Natural killer cell (primary cell): ENCODE measurements around the gene S100A2. TPM values are rescaled to one million over a fixed set of nuclear protein-coding genes. Genes with fewer than 3 reads are reported as not detected.
"Not testable (repeated sequence)": the region's sequence is repeated elsewhere in the genome, so short reads cannot be mapped to it uniquely, and the experiment has no call there.

ENCODE experiments used
- ATAC-seq, 3 donors: fragments of 150-1000 bp in 2 of 3; fragments of 200-7000 bp in 1 of 3; cut with Tn5 transposase; 1 replicate in 1 of 3; 2 replicates in 2 of 3; pipeline ENCODE4 v1.10.0; 2021; ENCODE audit warnings: mild to moderate bottlenecking in 2 of 3, moderate library complexity in 2 of 3
- DNase-seq, 2 donors: peaks; one replicate each; pipeline versions ENCODE4 v3.0.0 to v3.0.0-alpha.2; 2013 to 2021; ENCODE audit warnings: mixed read lengths in 1 of 2
- H3K27ac ChIP-seq: one replicate; pipeline ENCODE4 v1.5.1; 2013; ENCODE audit warnings: mild to moderate bottlenecking, low read length
- H3K27me3 ChIP-seq: one replicate; pipeline ENCODE4 v1.6.1; 2013; ENCODE audit warnings: low read length; ENCODE audit not compliant: control insufficient read depth, insufficient read depth
- H3K36me3 ChIP-seq: one replicate; pipeline ENCODE4 v1.6.1; 2013; ENCODE audit warnings: low read length; ENCODE audit not compliant: control insufficient read depth, insufficient read depth
- H3K4me1 ChIP-seq: one replicate; pipeline ENCODE4 v1.6.1; 2013; ENCODE audit warnings: low read length; ENCODE audit not compliant: control insufficient read depth, insufficient read depth
- H3K4me3 ChIP-seq: one replicate; pipeline ENCODE4 v1.5.1; 2013; ENCODE audit warnings: low read length
- H3K9me3 ChIP-seq: one replicate; pipeline ENCODE4 v1.6.1; 2013; ENCODE audit warnings: low read length; ENCODE audit not compliant: control insufficient read depth, insufficient read depth
- H3K27ac Mint-ChIP-seq, 2 donors: one replicate each; pipeline ENCODE4 v1.8.0; 2022; ENCODE audit warnings: mild to moderate bottlenecking in 2 of 2, mixed read lengths in 2 of 2, moderate library complexity in 1 of 2
- H3K27me3 Mint-ChIP-seq, 2 donors: one replicate each; pipeline ENCODE4 v1.8.0; 2022; ENCODE audit warnings: low read depth in 2 of 2, mixed read lengths in 2 of 2
- H3K36me3 Mint-ChIP-seq: one replicate; pipeline ENCODE4 v1.8.0; 2022; ENCODE audit warnings: mixed read lengths
- H3K4me1 Mint-ChIP-seq, 2 donors: one replicate each; pipeline ENCODE4 v1.8.0; 2022; ENCODE audit warnings: mixed read lengths in 2 of 2
- H3K4me3 Mint-ChIP-seq: one replicate; pipeline ENCODE4 v1.8.0; 2022; ENCODE audit warnings: mild to moderate bottlenecking, moderate library complexity, mixed read lengths
- H3K9me3 Mint-ChIP-seq, 2 donors: one replicate each; pipeline ENCODE4 v1.8.0; 2022; ENCODE audit warnings: mixed read lengths in 2 of 2
- WGBS: methylation state at CpG from one replicate; pipeline ENCODE4 v1.1.7; 2013; ENCODE audit warnings: missing lambda C conversion rate; ENCODE audit not compliant: insufficient coverage; 5-methylcytosine and 5-hydroxymethylcytosine counted together
- intact Hi-C: fragments of 100-400 bp; cut with micrococcal nuclease; formaldehyde crosslinking; loops from one replicate; pipeline ENCODE4 v1.14.2; 2022
- total RNA-seq, 4 donors: library from RNA; stranded (reverse); fragments of 120-200 nt in 1 of 4; gene quantifications; one replicate each; pipeline versions ENCODE4 v1.2.3 to v1.2.4, GENCODE V29; 2013 to 2022
- TF ChIP-seq, protein P1 (sequence below): fragments of 200-600 bp; IDR thresholded peaks from one replicate; pipeline ENCODE4 v1.8.0; 2022; ENCODE audit warnings: antibody characterized with exemption

S100A2 gene
- total RNA-seq, 3 donors from 2014 or later (not counting 1 experiment from before 2014, with no cell fraction given) = not detected

- Histone ChIP-seq H3K36me3 (no peaks in the 10 kb centered on the region), H3K9me3 (no peaks in the 10 kb centered on the region), H3K27ac (no peak overlapping the region), H3K4me1 (no peaks in the 10 kb centered on the region), H3K4me3 (no peak overlapping the region), H3K27me3 (no peaks in the 10 kb centered on the region)
- Mint-ChIP-seq H3K27me3 (no peaks in the 10 kb centered on the region), H3K36me3 (no peaks in the 10 kb centered on the region), H3K4me3 (no peak overlapping the region), H3K27ac (no peak overlapping the region), H3K4me1 (peaks cover 0 to 5% of the 10 kb centered on the region in 2 donors), H3K9me3 (no peaks in the 10 kb centered on the region)
- TF ChIP-seq, protein P1, sequence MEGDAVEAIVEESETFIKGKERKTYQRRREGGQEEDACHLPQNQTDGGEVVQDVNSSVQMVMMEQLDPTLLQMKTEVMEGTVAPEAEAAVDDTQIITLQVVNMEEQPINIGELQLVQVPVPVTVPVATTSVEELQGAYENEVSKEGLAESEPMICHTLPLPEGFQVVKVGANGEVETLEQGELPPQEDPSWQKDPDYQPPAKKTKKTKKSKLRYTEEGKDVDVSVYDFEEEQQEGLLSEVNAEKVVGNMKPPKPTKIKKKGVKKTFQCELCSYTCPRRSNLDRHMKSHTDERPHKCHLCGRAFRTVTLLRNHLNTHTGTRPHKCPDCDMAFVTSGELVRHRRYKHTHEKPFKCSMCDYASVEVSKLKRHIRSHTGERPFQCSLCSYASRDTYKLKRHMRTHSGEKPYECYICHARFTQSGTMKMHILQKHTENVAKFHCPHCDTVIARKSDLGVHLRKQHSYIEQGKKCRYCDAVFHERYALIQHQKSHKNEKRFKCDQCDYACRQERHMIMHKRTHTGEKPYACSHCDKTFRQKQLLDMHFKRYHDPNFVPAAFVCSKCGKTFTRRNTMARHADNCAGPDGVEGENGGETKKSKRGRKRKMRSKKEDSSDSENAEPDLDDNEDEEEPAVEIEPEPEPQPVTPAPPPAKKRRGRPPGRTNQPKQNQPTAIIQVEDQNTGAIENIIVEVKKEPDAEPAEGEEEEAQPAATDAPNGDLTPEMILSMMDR = no peak
- DNase-seq (no peak), ATAC-seq (no peak)
- intact Hi-C loops = no loop called here
- WGBS = 61% methylated on average over 3 of the region's 3 CpGs
These were observed 40.4 kb downstream of the S100A2 start for GRCh38 chr1:153525088-153525728.

DNA sequence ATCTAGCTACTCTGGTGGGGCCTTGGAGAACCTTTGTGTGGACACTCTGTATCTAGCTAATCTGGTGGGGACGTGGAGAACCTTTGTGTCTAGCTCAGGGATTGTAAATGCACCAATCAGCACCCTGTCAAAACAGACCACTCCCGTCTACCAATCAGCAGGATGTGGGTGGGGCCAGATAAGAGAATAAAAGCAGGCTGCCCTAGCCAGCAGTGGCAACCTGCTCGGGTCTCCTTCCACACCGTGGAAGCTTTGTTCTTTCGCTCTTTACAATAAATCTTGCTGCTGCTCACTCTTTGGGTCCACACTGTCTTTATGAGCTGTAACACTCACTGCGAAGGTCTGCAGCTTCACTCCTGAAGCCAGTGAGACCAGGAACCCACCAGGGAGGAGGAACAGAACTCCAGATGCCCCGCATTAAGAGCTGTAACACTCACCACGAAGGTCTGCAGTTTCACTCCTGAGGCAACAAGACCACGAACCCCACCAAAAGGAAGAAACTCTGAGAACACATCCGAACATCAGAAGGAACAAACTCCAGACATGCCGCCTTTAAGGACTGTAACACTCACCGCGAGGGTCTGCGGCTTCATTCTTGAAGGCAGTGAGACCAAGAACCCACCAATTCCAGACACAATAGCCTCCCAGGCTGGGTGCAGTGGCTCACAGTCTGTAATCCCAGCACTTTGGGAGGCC, 43.1 kb downstream of the S100A2 start:
- H3K27me3 ChIP-seq, H3K4me3 ChIP-seq, H3K9me3 ChIP-seq, H3K9me3 Mint-ChIP-seq, intact Hi-C loops, H3K27me3 Mint-ChIP-seq, ATAC-seq, H3K36me3 ChIP-seq, H3K27ac ChIP-seq, H3K4me1 Mint-ChIP-seq, H3K4me1 ChIP-seq, H3K36me3 Mint-ChIP-seq, DNase-seq, H3K27ac Mint-ChIP-seq, H3K4me3 Mint-ChIP-seq: not testable (repeated sequence)
- WGBS = 53% methylated on average over 13 of the region's 14 CpGs

GRCh38 chr1:153521808-153522207, 43.8 kb downstream of the S100A2 start:
- H3K4me3 ChIP-seq, H3K36me3 Mint-ChIP-seq, H3K27me3 Mint-ChIP-seq, H3K4me3 Mint-ChIP-seq, H3K27me3 ChIP-seq, H3K4me1 ChIP-seq, H3K9me3 Mint-ChIP-seq, H3K27ac Mint-ChIP-seq, H3K9me3 ChIP-seq, ATAC-seq, H3K27ac ChIP-seq, DNase-seq, intact Hi-C loops, H3K36me3 ChIP-seq, H3K4me1 Mint-ChIP-seq: not testable (repeated sequence)
- 98% methylated on average over 37 of the region's 37 CpGs for WGBS

- no peaks in the 10 kb centered on the region for H3K27me3 ChIP-seq
- 86% methylated on average over 3 of the region's 4 CpGs for WGBS
- no peak for ATAC-seq
- no peaks in the 10 kb centered on the region for H3K9me3 Mint-ChIP-seq
- TF ChIP-seq, protein P1 = no peak
- no peaks in the 10 kb centered on the region for H3K4me1 ChIP-seq
- H3K36me3 ChIP-seq = no peaks in the 10 kb centered on the region
- intact Hi-C loops = no loop called here
- no peak overlapping the region for H3K27ac Mint-ChIP-seq
- H3K4me3 ChIP-seq = no peak overlapping the region
- no peak for DNase-seq
- peaks cover 0 to 9% of the 10 kb centered on the region in 2 donors for H3K4me1 Mint-ChIP-seq
- H3K27me3 Mint-ChIP-seq = no peaks in the 10 kb centered on the region
- H3K27ac ChIP-seq = no peak overlapping the region
- no peak overlapping the region for H3K4me3 Mint-ChIP-seq
- H3K36me3 Mint-ChIP-seq = no peaks in the 10 kb centered on the region
- no peaks in the 10 kb centered on the region for H3K9me3 ChIP-seq
These were observed 44.7 kb downstream of the S100A2 start for GRCh38 chr1:153520818-153521476.

DNA sequence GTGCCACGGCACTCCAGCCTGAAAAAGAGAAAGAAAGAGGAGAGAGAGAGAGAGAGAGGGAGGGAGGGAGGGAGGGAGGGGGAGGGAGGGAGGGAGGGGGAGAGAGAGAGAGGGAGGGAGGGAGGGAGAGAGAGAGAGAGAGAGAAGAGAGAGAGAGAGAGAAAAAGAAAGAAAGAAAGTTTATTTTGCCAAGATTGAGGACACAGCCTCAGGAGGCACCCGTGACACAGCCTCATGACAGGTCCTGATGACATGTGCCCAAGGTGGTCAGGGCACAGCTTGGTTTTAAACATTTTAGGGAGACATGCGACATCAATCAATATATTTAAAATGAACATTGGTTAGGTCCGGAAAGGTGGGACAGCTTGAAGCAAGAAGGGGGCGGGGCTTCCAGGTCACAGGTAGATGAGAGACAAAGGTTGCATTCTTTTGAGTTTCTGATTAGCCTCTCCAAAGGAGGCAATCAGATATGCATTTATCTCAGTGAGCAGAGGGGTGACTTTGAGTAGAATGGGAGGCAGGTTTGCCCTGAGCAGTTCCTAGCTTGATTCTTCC, 45.4 kb downstream of the S100A2 start:
- H3K27me3 ChIP-seq, H3K27ac Mint-ChIP-seq, H3K27ac ChIP-seq, H3K4me1 ChIP-seq, H3K4me1 Mint-ChIP-seq, H3K4me3 Mint-ChIP-seq, H3K36me3 ChIP-seq, H3K9me3 ChIP-seq, ATAC-seq, DNase-seq, H3K27me3 Mint-ChIP-seq, intact Hi-C loops, H3K4me3 ChIP-seq, H3K9me3 Mint-ChIP-seq, H3K36me3 Mint-ChIP-seq: not testable (repeated sequence)
- 96% methylated on average over 4 of the region's 5 CpGs for WGBS
